OCI-M2 (cell line): ENCODE data around the gene FOXR1.

Experiments used
- DNase-seq: peaks from one replicate; lab custom pipeline; 2025; ENCODE audit not compliant: unreplicated experiment; lab: John Stamatoyannopoulos, UW

FOXR1 gene

DNA sequence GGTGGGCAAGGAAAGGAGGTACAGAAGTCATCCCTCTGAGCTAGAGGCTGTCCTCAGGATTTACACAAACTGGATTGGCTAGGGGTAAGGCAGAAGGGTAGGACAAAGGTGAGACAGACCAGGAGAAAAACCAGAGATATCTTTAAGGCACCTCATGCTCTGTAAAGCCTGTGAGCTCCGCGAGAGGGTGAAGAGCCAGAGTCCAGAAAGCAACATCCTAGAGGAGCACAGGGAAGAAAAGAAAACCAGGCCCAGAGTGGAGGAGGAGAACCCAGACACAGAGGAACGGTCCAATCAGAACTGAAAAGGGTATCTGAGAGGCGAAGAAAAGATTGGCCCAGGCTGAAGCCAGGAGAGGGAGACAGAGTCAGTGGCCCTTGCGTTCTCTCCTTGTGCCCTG, 54.0 kb downstream of the FOXR1 start:
- DNase-seq, result no peak

DNA sequence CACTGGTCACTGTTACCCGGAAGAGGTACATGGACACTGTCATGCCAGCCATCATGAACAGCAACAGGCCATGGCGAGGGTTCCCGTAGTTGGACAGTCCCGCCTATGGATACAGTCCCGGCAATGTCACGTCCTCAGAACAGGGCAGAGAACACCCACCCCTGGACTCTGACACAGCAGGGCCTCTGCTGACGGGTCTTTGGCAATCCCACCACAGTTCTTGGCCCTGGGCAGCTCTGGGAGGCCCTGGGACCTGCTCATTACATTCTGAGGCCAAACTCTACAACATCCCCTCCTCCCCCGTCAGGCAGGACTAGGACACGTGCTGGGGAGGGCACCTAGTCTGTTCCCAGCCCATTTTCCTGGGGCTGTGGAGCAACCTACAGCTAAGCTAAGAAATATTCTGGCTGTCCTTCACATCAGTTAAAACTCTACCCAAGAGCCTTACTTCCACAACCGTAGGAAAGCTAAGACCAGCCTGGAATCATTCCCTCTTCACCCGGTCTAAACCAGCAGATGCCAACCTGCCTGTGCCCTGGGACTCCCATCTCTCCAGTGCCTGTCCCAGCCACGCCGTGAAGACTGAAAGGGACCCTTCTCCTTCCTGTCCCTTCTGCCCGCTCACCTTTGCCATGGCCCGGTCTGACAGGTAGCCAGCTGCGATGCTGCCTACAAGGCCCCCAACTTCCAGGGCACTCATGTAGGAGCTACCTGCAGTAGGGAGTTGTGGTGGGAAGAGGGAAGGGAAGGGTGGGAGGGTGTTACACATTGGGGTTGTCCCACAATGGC, 54.6 kb downstream of the FOXR1 start:
- DNase-seq, result no peak

DNA sequence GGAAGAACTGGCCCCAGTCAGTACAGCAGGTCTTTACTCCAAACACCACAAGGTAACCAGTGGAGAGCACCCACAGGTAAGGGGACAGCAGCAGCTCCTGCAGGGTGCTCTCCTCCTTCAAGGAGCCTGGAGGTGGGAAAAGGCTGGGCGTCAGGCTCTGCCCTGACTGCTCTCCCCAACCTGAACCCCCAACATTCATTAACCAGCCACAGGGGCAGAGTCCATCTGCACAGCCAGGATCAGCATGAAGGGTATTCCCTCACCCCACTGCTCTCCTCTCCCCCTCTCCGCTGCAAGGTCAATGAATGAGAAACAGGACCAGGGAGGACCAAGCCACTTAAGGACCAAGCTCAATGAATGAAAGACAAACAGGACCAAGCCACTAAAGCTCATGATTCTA, 55.4 kb downstream of the FOXR1 start:
- no peak for DNase-seq

DNA sequence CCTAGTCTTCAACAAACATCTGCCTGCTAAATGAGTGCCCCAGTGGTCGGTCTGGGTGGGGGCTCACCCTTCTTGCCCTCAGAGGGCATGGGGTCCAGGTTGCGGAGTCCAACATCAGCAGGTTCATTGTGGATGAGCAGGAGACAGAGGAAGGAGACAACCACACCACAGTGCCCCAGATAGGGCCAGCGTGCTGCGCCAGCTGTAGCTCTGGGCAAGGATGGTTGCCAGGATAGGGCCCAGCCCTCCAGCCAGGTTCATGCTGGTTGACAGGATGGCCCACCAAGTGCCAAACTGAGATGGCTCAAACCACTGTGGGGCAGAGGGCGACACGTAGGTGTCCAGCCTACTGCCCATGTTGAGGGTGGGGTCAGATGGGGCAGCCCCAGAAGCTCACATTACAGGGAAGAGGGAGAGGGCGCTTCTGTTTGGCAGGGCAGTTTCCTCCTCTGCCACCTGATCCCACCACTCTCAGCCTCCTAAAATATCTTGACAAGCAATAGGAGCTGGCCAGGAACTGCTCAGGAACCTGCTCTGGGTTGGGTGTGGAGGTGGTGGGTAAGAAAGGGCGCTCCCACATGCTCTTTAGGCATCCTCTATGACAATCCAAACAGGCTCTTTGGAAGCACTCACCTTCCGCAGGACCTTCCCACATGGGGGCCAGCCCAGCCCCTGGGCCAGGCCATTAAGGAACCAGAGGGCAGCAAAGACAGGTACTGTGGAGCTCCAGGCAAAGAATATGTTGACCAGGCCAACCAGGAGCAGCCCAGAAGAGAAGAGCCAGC, 56.2 kb downstream of the FOXR1 start:
- no peak for DNase-seq

DNA sequence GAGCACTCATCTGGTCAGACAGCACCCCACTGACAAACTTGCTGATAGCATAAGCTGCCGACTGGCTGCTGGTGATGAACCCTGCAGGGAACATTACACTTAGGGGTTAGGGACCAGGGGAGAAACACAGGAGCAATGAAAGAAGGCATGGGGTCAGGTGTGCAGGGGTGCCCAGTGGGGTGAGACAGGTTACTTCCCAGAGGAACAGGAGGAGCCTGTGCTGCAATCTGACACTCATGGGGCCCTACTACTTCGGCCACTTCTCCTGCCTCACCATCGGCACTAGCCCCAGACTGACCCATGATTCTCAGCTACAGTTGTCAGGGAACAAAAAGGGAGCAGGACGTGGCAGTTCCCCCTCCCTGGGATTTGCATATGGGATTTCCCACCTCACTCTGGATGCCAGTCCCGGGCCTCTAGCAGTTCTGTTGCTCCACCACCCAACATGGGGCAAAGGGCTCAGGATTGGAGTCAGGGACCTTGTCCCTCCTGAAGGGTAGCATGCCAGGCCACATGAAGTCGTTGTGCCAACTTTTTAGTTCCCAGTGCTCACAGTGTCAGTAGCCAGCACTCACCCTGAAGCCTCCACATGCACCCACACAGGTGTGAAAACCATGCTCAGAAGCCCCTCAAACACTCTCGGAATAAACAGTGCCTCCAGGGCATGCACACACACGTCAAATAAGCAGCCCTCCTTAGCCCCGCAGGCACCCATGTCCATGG, 56.9 kb downstream of the FOXR1 start:
- no peak for DNase-seq

DNA sequence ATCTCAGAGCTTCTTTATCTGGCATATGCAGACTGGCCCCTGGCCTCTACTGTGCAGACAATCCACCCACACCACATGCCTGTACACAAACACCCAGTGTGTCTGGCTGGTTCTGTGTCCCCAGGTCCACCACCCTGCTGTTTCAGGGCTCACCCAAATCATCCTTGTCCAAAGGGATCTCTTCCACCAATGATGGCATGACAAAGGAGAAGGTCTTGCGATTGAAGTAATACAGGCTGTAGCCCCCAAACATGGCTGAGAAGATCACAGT, 57.4 kb downstream of the FOXR1 start:
- DNase-seq, result no peak

DNA sequence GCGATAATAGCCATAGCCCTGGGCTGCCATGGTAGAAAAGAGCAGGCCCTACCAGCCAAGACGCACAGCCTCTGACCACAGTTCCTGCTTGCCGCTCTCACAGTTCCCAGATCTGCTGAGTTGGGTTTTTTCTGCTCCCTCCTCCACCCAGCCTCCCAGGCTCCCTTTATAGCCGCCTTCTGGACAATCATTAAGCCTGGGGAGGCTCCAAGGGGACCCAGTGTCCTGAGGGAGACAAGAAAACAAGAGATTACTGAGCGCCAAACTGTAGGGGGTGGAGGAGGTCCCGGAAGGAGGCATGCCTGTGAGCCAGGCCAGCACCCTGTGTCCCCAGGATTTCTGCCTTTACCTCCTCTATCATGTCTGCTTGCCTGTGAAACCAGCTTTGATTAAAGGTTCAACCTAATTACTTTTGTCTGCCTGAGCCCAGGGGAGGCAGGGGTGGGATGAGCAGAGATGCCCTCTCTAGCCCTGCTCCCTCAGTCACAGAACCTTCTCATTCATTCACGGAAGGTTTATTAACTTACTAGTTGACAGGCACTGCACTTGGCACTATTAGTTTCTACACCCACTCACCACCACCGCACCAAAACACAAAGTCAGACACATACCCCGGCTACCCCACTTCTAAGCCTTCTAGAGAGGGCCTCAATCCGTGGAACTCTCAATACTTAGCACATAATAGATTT, 57.9 kb downstream of the FOXR1 start:
- DNase-seq, result no peak

DNA sequence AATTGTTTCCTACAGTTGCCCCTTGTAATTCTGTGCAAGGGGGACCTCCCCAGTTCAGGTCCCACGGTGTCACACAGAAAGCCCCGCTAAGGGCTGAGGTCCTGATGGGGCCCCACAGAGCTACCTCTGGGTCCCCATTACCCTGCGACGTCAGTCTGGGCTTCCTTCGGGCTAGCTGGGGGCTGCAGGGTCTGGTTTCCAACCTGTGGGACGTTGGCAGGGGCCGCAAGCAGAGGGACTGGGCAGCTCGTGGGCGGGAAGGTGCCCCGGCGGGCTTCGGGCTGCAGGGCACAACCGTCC, 58.4 kb downstream of the FOXR1 start:
- DNase-seq, result no peak

DNA sequence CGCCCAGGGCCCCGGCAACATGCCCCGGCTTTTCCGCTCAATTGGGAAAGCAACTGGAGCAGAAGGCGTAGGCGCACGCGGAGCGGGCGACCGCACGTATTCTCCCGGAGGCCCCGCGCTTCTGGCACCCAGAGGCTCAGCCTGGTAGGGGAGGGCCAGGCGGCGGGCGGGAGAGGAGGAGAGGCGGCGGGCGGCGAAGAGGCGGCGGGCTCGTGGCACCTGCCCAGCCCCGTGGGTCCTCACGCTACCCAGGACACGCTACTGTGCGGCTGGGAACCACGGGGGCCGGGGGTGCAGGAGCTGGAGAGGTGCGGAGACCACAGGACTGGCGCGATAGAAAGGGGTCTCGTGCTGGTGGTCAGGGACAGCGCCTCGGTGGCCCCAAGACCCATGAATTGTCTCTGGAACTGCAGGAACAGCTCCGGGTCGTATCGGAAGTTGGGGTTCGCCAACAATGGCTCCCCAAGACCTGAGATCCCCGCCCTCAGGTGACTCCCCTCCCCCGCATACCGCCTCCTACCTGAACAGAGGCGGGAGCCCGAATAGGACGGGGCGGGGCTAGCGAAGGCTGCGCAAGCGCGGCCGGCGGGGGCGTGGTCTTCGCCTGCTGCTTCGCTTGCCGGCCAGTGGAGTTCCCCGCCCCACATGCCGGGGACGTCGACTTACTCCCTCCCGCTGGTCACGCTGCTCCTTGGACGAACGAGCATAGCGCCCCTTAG, 58.9 kb downstream of the FOXR1 start, which contains the start of gene SLC37A4:
Gene SLC37A4 (minus strand): TSS at position 549 of the 719 bp plus-strand sequence.
- peak; percentile 82 for DNase-seq
